K562 (cell line): Measurements from ENCODE around the gene PPP6R3. TPM values are rescaled to one million over a fixed set of nuclear protein-coding genes. Genes with fewer than 3 reads are reported as not detected.
"Not testable (repeated sequence)": the region's sequence is repeated elsewhere in the genome, so short reads cannot be mapped to it uniquely, and the experiment has no call there.

Experiments
- ATAC-seq: fragments of 200-7000 bp; cut with Tn5 transposase; 3 replicates; pipeline ENCODE4 v1.9.1; 2020; ENCODE audit warnings: moderate library complexity
- BruUV-seq: library from RNA; stranded (reverse); fragments of 400-500 nt; replicated peaks from 2 replicates; lab custom pipeline; 2021; lab: Mats Ljungman, UMichigan
- CTCF ChIA-PET: fragments of 300-600 bp; formaldehyde crosslinking; extraction: SDS; loops from one replicate; lab custom pipeline; 2021; ENCODE audit warnings: low intra/inter-chr PET ratio; lab: Yijun Ruan, JAX
- POLR2A ChIA-PET: fragments of 300-600, 350-650 bp; sonication (Branson Sonifier 250); formaldehyde crosslinking; extraction: SDS; loops from one replicate; lab custom pipeline; 2021; ENCODE audit warnings: antibody characterized with exemption, inconsistent platforms; lab: Yijun Ruan, JAX
- DNase-seq, 4 experiments: peaks; one replicate each; pipeline versions ENCODE4 v3.0.0 to v3.0.0-alpha.2; 2011 to 2018; ENCODE audit warnings: low spot score in 3 of 4, mixed read lengths in 3 of 4; ENCODE audit errors: extremely low read depth in 1 of 4
- FAIRE-seq: peaks from 2 replicates; lab custom pipeline; 2011; peaks lifted over from hg19 to GRCh38; lab: Jason Lieb, UNC
- H2AFZ ChIP-seq: 2 replicates; pipeline ENCODE4 v1.6.0; 2011; ENCODE audit warnings: low read depth, low read length, control low read depth, inconsistent platforms
- H3K27ac ChIP-seq: fragments of 200-600 bp; 3 replicates; pipeline ENCODE4 v1.8.0; 2011; ENCODE audit warnings: low read depth, mild to moderate bottlenecking, control low read depth, inconsistent platforms, low read length, moderate library complexity, mixed read lengths; ENCODE audit errors: extremely low read depth
- H3K27me3 ChIP-seq, 2 experiments: fragments of 300-600 bp in 1 of 2; 2 replicates in 1 of 2; 3 replicates in 1 of 2; pipeline versions ENCODE4 v1.6.0 to v1.8.0; 2011; ENCODE audit warnings: inconsistent platforms in 2 of 2, low read length in 2 of 2, mild to moderate bottlenecking in 1 of 2, mixed read lengths in 1 of 2, moderate library complexity in 1 of 2; ENCODE audit not compliant: control insufficient read depth in 2 of 2, insufficient read depth in 2 of 2
- H3K36me3 ChIP-seq: fragments of 300-600 bp; 3 replicates; pipeline ENCODE4 v1.8.0; 2011; ENCODE audit warnings: mild to moderate bottlenecking, low read length, inconsistent platforms; ENCODE audit not compliant: control insufficient read depth, insufficient read depth
- H3K4me1 ChIP-seq, 2 experiments: fragments of 200-600 bp in 1 of 2; replicated peaks in 1 of 2; 2 replicates in 1 of 2; 3 replicates in 1 of 2; pipeline versions ENCODE4 v1.5.1 to v1.8.0; 2011; ENCODE audit warnings: inconsistent platforms in 2 of 2, low read length in 2 of 2, mild to moderate bottlenecking in 1 of 2, mixed read lengths in 1 of 2, moderate library complexity in 1 of 2; ENCODE audit not compliant: control insufficient read depth in 2 of 2, insufficient read depth in 2 of 2
- H3K4me2 ChIP-seq: 2 replicates; pipeline ENCODE4 v1.6.1; 2011; ENCODE audit warnings: low read length, control low read depth, inconsistent platforms, mixed read lengths; ENCODE audit not compliant: insufficient read depth
- H3K4me3 ChIP-seq: fragments of 200-600 bp; sonication (generic), shearing (Covaris generic); 2 replicates; pipeline ENCODE4 v1.5.1; 2016; ENCODE audit warnings: control low read depth, inconsistent platforms
- H3K79me2 ChIP-seq: fragments of 200-600 bp; 3 replicates; pipeline ENCODE4 v1.8.0; 2011; ENCODE audit warnings: low read length, inconsistent platforms; ENCODE audit not compliant: control insufficient read depth, insufficient read depth
- H3K9ac ChIP-seq, 2 experiments: 2 replicates each; pipeline versions ENCODE4 v1.6.0 to v1.6.1; 2011; ENCODE audit warnings: low read depth in 2 of 2, low read length in 2 of 2, control low read depth in 1 of 2, inconsistent platforms in 1 of 2, mild to moderate bottlenecking in 1 of 2, mixed read lengths in 1 of 2; ENCODE audit not compliant: insufficient read depth in 1 of 2
- H3K9me1 ChIP-seq: one replicate; pipeline ENCODE4 v1.6.0; 2011; ENCODE audit warnings: inconsistent platforms, mild to moderate bottlenecking, low read length, moderate library complexity; ENCODE audit not compliant: control insufficient read depth, insufficient read depth
- H3K9me3 ChIP-seq: replicated peaks from 2 replicates; pipeline ENCODE4 v1.5.1; 2011; ENCODE audit warnings: low read depth, low read length, inconsistent platforms; ENCODE audit not compliant: control insufficient read depth, insufficient read depth
- H4K20me1 ChIP-seq: replicated peaks from 2 replicates; pipeline ENCODE4 v1.6.1; 2011; ENCODE audit warnings: low read length, inconsistent platforms, mixed read lengths; ENCODE audit not compliant: control insufficient read depth, insufficient read depth
- ZNF184 ChIP-seq: sonication (generic); formaldehyde crosslinking; IDR thresholded peaks from 2 replicates; pipeline ENCODE4 v1.5.0; 2020; ENCODE audit warnings: missing genetic modification reagents
- WGBS: fragments of 100-300 bp; shearing (Covaris generic); methylation state at CpG from one replicate; pipeline ENCODE4 v1.1.6; 2016; ENCODE audit warnings: low coverage, mixed read lengths; ENCODE audit not compliant: insufficient coverage; ENCODE audit errors: missing lambda C conversion rate; 5-methylcytosine and 5-hydroxymethylcytosine counted together
- in situ Hi-C: fragments of 300-500 bp; cut with MboI; formaldehyde crosslinking; loops from 4 replicates; pipeline ENCODE4 v1.15.0; 2018; ENCODE audit warnings: inconsistent platforms, mixed read lengths
- intact Hi-C: fragments of 100-400 bp; cut with micrococcal nuclease; formaldehyde crosslinking; loops from 2 replicates; pipeline ENCODE4 v1.14.2; 2022
- polyA plus RNA-seq, 8 experiments: library from polyadenylated mRNA; depleted of rRNA in 4 of 8; stranded (reverse) in 5 of 8; unstranded in 3 of 8; fragments of >200 nt; fragmentation: Nextera tagmentation in 2 of 8; fragmentation: Illumina TruSeq in 1 of 8; extraction: Ambion mirVana in 2 of 8; extraction: Trizol in 1 of 8; gene quantifications; 2 replicates each; pipeline versions ENCODE4 v1.2.1 to v1.2.3, GENCODE V29; 2011 to 2014; ENCODE audit warnings: inconsistent platforms in 1 of 8, missing spikeins in 1 of 8
- total RNA-seq, 7 experiments: library from RNA; depleted of rRNA in 6 of 7; stranded (reverse); fragments of >200 nt in 6 of 7; fragmentation: Illumina TruSeq in 2 of 7; extraction: Trizol in 2 of 7; gene quantifications; 2 replicates each; pipeline versions ENCODE4 v1.2.1 to v1.2.3, GENCODE V29; 2011 to 2021; ENCODE audit warnings: low replicate concordance in 1 of 7

Gene PPP6R3
- total and polyA plus RNA-seq, 9 of the 15 experiments (the other 6 are each of a cell fraction or from before 2014, with no cell fraction given), result 20.3 to 117 (median 80.6) TPM

GRCh38 chr11:68625069-68625468 is 164.5 kb downstream of the PPP6R3 start:
- H3K27ac ChIP-seq, H3K4me1 ChIP-seq, H3K36me3 ChIP-seq, H3K79me2 ChIP-seq, POLR2A ChIA-PET, H3K9ac ChIP-seq, H3K4me2 ChIP-seq, H3K9me3 ChIP-seq, BruUV-seq, FAIRE-seq, DNase-seq, H4K20me1 ChIP-seq, CTCF ChIA-PET, H2AFZ ChIP-seq, ATAC-seq, H3K27me3 ChIP-seq, H3K4me3 ChIP-seq, H3K9me1 ChIP-seq: not testable (repeated sequence)
- in situ Hi-C loops, result loop anchor here (10.0 to 25.0 kb wide), 2 partner anchors 460 to 1037 kb away; no protein-coding TSS in a partner anchor
- 21% methylated on average over 4 of the region's 4 CpGs for WGBS
- TF ChIP-seq ZNF184 (CRISPR knock-in tag), result peak; percentile 77
- intact Hi-C loops, result loop anchor here (5.0 kb wide), 1 partner anchor 62 kb away; no protein-coding TSS in a partner anchor

GRCh38 chr11:68626236-68626635 is 165.7 kb downstream of the PPP6R3 start:
- ATAC-seq, FAIRE-seq, H3K4me2 ChIP-seq, CTCF ChIA-PET, H2AFZ ChIP-seq, BruUV-seq, H3K9ac ChIP-seq, DNase-seq, H3K4me3 ChIP-seq, H3K9me1 ChIP-seq, H3K4me1 ChIP-seq, H4K20me1 ChIP-seq, H3K79me2 ChIP-seq, H3K9me3 ChIP-seq, H3K27ac ChIP-seq, H3K36me3 ChIP-seq, H3K27me3 ChIP-seq, POLR2A ChIA-PET: not testable (repeated sequence)
- intact Hi-C loops, result loop anchor here (5.0 kb wide), 1 partner anchor 61 kb away; no protein-coding TSS in a partner anchor
- WGBS, result 8% methylated on average over 7 of the region's 7 CpGs
- in situ Hi-C loops, result loop anchor here (10.0 to 25.0 kb wide), 2 partner anchors 459 to 1036 kb away; no protein-coding TSS in a partner anchor
